GM12878 (cell line): ENCODE measurements around the gene FBXL14. TPM values are rescaled to one million over a fixed set of nuclear protein-coding genes. Genes with fewer than 3 reads are reported as not detected.
A peak's percentile ranks its signal among the peaks of the same experiment; 100 is the strongest.

ENCODE experiments used
- EED ChIP-seq: sonication (generic); IDR thresholded peaks from 2 replicates; pipeline ENCODE4 v1.6.1; 2016; ENCODE audit warnings: antibody characterized with exemption, low read depth
- EZH2 ChIP-seq: IDR thresholded peaks from 2 replicates; pipeline ENCODE4 v1.6.1; 2012; ENCODE audit warnings: low read depth, mild to moderate bottlenecking, control low read depth, inconsistent platforms, low read length, borderline replicate concordance; ENCODE audit not compliant: control insufficient read depth
- FOXM1 ChIP-seq: IDR thresholded peaks from 2 replicates; pipeline ENCODE4 v1.6.1; 2012; ENCODE audit warnings: low read depth, mild to moderate bottlenecking, inconsistent platforms, low read length, moderate library complexity
- HDAC6 ChIP-seq: fragments of 200-600 bp; sonication (generic); IDR thresholded peaks from one replicate; pipeline ENCODE4 v1.8.0; 2017; ENCODE audit warnings: antibody characterized with exemption; ENCODE audit not compliant: unreplicated experiment
- MEF2A ChIP-seq: IDR thresholded peaks from 2 replicates; pipeline ENCODE4 v1.6.1; 2011; ENCODE audit warnings: low read depth, mild to moderate bottlenecking, low read length, moderate library complexity; ENCODE audit not compliant: insufficient read depth
- NFYA ChIP-seq: IDR thresholded peaks from 2 replicates; pipeline ENCODE4 v1.6.1; 2011; ENCODE audit warnings: low read depth, mild to moderate bottlenecking, low read length, improper control_type of control experiment, borderline replicate concordance
- ZBTB40 ChIP-seq: fragments of 450-650 bp; IDR thresholded peaks from 2 replicates; pipeline ENCODE4 v1.6.1; 2016; ENCODE audit warnings: mild to moderate bottlenecking, moderate library complexity, borderline replicate concordance
- ZNF384 ChIP-seq: IDR thresholded peaks from 2 replicates; pipeline ENCODE4 v1.6.1; 2012; ENCODE audit warnings: low read depth, mild to moderate bottlenecking, low read length, improper control_type of control experiment, borderline replicate concordance
- polyA plus RNA-seq, 11 experiments: library from polyadenylated mRNA; depleted of rRNA in 4 of 11; unstranded in 6 of 11; stranded (reverse) in 5 of 11; fragments of >200 nt; fragmentation: Nextera tagmentation in 4 of 11; fragmentation: Illumina TruSeq in 1 of 11; extraction: Ambion mirVana in 4 of 11; extraction: Trizol in 1 of 11; gene quantifications; 1 replicate in 1 of 11; 2 replicates in 10 of 11; pipeline versions ENCODE4 v1.2.1 to v1.2.3, GENCODE V29; 2011 to 2016; ENCODE audit warnings: inconsistent platforms in 2 of 11, missing spikeins in 2 of 11, low read depth in 1 of 11
- total RNA-seq, 4 experiments: library from RNA; depleted of rRNA in 3 of 4; stranded (reverse); fragments of >200 nt in 3 of 4; fragmentation: Illumina TruSeq in 1 of 4; extraction: Trizol in 1 of 4; gene quantifications; 2 replicates each; pipeline versions ENCODE4 v1.2.1 to v1.2.3, GENCODE V29; 2013 to 2021

FBXL14 gene
- total and polyA plus RNA-seq, 10 of the 15 experiments (the other 5 are each of a cell fraction or from before 2014, with no cell fraction given), result 0.44 to 19.0 (median 2.9) TPM

GRCh38 chr12:1583421-1584078 lies 10.8 kb downstream of the FBXL14 start (continued):
- TF ChIP-seq ZBTB40 (no peak), EZH2 (no peak), NFYA (no peak), EED (peak; percentile 95), HDAC6 (no peak), FOXM1 (peak; percentile 68; the same call in 1 of the 2 replicates), MEF2A (peak; percentile 49; the same call in 1 of the 2 replicates), ZNF384 (peak; percentile 30; the same call in 1 of the 2 replicates)
- TF ChIP-seq, all 136 proteins: peak for 38
